NCI-H2227 (cell line): ENCODE results near the gene REV3L.
"Not testable (repeated sequence)": the region's sequence is repeated elsewhere in the genome, so short reads cannot be mapped to it uniquely, and the experiment has no call there.

Experiments used
- DNase-seq: peaks from one replicate; lab custom pipeline; 2025; ENCODE audit not compliant: unreplicated experiment; lab: John Stamatoyannopoulos, UW

REV3L gene

DNA sequence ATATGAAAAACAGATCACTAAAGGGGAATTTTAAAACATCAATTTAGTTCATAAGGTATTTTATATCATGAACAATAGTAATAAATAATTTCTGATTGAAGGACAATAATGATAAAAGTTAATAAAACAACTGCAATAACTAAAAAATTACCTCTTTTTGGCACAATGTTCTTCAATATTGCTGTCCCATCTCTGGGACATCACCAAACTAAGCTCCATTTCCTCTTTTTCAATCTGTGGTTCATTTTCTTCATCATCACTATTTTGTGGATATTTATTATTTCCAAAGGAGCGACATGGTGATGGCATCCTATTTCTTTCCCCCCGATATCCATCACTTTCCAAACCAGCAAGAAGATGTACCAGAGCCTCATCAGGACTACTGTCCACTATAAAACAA, 103.2 kb downstream of the REV3L start:
- no peak for DNase-seq

DNA sequence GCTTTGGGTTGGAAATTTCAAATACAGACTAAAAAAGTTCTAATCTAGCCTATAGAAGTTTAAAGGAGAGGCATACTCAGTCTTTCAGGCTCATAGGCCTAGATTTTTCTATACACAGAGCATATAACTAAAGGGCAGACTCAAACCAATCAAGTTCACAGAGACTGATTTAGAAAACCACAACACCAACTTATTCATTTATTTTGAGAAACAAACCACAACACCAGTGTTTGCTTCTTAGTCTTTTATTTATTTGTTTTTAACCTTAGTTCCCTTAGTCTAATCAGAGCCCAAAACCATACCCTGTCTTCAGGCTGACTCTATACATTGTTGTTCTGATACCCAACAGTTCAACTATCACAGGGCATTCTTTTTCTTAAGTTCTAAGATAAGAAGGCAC, 103.7 kb downstream of the REV3L start:
- DNase-seq = no peak

DNA sequence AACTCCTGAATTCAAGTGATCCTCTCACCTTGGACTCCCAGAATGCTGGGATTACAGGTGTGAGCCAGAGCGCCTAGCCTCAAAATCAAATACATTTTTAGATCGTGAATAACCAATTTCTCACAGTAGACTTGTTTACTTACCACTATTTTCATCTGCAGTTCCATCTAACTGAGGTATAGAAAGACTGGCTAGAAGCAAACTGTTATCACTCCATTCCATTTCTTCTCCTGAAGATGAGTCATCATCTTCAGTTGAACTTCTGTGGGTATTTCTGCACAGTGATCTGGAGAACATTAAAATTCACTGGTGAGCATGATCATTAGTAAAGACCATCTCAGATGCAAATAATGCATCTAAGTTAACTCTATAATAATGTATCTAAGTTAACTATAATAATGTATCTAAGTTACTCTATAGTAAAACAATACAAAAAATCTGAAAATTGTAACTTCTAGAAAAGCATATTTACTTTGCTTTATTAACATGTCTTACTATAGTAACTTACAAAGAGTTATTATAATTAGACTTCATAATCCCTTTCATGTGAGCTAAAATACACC, 105.4 kb downstream of the REV3L start:
- DNase-seq = no peak

GRCh38 chr6:111367393-111368088, 115.5 kb downstream of the REV3L start:
- DNase-seq = no peak

GRCh38 chr6:111361648-111362047, 121.4 kb downstream of the REV3L start:
- peak; percentile 35 for DNase-seq

GRCh38 chr6:111358454-111358853, 124.6 kb downstream of the REV3L start:
- no peak for DNase-seq

- DNase-seq = no peak
Observed at GRCh38 chr6:111357705-111358104, 125.3 kb downstream of the REV3L start.

DNA sequence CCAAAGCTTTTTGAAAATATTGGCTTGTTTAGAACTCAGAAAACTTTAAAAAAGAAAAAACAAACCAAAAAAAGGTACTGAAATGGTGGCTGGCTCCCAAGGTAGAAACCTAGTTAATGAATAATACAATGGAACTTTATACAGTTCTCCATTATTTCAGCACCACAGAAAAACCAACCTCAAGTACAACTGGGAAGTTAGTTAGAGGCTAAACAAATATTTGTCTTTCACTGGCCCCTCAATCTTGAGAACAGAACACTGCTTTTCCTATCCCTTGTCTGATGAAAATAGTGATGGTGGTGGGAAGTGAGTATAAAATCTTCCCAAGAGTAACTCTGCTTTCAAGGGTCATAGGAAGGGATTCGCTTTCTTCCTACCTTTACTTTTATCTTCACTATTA, 126.5 kb downstream of the REV3L start:
- DNase-seq = no peak

DNA sequence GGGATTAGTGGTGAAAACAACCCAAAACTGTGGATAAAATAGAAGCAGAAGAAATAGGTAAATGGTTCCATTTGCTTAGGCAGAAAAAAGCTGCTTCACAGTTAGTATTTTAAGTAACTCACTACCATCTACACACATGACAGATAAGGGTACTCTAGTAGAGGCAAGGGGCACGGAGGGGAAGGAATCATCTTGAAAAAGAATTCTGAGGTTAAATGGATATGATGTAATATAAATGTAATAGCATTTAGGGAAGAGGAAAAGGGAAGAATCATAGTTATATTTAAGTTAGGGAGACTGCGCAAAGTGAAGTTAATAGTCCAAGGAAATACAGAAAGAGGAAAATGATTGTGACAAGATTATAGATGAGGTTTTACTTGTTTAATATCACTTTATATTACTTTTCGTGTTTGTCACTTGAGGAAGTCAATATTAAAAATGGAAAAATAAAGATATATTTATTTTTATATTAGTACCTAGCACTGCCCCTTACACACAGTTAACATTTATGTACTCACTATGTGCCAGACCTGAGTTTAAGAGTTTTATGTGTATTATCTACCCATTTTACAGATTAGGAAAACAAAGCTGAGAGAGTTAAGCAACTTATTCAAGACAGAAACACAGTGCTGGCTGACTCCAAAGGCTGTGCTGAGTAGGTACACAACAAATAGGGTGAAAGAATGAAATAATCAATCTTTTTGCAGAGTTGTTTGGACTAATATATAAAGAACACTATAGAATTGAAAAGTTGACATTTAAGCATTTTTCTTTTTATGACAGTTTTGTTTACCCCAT, 128.1 kb downstream of the REV3L start:
- no peak for DNase-seq

DNA sequence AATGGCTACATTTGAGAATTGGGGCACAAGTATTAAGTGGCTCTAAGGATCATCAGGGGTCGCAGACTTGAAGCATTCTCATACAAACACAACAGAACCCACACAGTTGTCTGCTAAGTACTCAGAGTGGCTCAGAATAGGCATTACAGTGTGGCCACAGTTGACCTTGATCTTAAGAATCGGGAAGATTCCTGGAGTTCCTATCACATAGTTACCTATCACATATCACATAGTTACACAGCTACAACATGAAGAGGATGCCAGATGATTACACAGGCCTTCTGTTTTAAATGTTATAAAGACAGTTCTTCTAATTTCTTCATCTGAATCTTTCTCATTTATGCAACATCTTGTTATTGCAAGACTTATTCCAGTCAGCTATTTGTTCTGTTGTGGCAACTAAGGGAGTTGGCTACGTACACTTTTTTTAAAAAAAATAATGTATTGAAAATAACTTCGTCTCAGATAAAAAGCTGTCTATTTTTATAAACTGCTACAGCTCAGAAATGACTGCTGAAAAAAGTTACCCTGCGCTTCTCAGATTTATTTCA, 129.0 kb downstream of the REV3L start:
- DNase-seq = no peak

GRCh38 chr6:111347589-111347988, 135.4 kb downstream of the REV3L start:
- DNase-seq = no peak

GRCh38 chr6:111342913-111343312, 140.1 kb downstream of the REV3L start:
- DNase-seq = no peak

- no peak for DNase-seq
Observed at GRCh38 chr6:111339294-111339693, 143.7 kb downstream of the REV3L start.

GRCh38 chr6:111338843-111339242, 144.2 kb downstream of the REV3L start:
- DNase-seq = no peak

GRCh38 chr6:111337829-111338236, 145.2 kb downstream of the REV3L start:
- no peak for DNase-seq

- no peak for DNase-seq
Observed at GRCh38 chr6:111329882-111330633, 153.0 kb downstream of the REV3L start.

DNA sequence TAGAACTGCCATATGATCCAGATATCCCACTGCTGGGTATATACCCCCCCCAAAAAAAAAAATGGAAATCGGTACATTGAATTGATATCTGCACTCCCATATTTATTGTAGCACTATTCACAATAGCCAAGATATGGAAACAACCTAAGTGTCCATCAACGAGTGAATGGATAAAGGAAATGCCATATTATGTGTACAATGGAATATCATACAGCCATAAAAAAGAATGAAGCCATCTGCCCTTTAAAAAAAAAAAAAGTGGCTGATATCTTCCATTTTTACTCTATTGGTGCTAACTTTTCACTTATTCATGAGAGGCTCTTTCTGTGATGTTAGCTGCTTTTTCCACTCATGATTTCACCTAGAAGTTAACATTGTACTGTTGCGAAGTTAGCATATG, 156.5 kb downstream of the REV3L start:
- no peak for DNase-seq

- DNase-seq = no peak
Observed at GRCh38 chr6:111322145-111322544, 160.9 kb downstream of the REV3L start.

GRCh38 chr6:111307950-111308349, 175.1 kb downstream of the REV3L start:
- not testable (repeated sequence) for DNase-seq

DNA sequence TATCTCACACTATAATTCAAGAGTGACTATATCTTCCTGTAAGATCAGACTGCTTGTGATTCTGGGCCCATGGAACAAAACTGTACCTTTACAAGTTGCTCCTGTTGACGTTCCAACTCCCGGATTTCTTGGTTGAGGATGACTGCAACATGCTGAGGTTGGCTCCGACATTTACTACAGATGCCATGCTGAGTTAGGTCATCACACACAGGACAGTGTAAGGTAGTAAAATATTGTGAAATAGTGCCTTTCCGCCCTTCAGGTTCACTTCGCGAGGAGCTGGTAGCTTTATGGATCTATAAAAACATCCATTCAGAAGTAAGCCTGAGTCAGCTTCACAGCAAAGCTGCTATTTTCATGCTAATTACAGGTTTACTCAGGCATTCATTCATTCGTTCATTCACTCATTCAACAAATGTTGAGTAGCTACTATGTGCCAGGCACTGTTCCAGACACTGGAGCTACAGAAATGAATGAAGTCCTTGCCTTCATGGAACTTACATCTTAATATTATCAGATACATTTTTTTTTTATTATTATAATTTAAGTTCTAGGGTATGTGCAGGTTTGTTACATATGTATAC, 175.7 kb downstream of the REV3L start:
- no peak for DNase-seq
